IMR-90 (cell line): ENCODE results near the gene SMIM44. TPM values are rescaled to one million over a fixed set of nuclear protein-coding genes. Genes with fewer than 3 reads are reported as not detected.

Experiments used
- CTCF ChIP-seq: conservative IDR thresholded peaks from 2 replicates; pipeline ENCODE4 v1.5.1; 2012; ENCODE audit warnings: mild to moderate bottlenecking, low read depth, low read length, improper control_type of control experiment
- MXI1 ChIP-seq: IDR thresholded peaks from 2 replicates; pipeline ENCODE4 v1.6.1; 2012; ENCODE audit warnings: low read depth, mild to moderate bottlenecking, low read length, moderate library complexity, borderline replicate concordance
- SMC3 ChIP-seq: fragments of 150-350 bp; IDR thresholded peaks from 2 replicates; pipeline ENCODE4 v1.6.1; 2016; ENCODE audit warnings: low read depth, mild to moderate bottlenecking, antibody characterized with exemption, low read length, moderate library complexity
- polyA plus RNA-seq, 3 experiments: library from polyadenylated mRNA; depleted of rRNA; stranded (reverse); fragments of >200 nt; gene quantifications; 2 replicates each; pipeline ENCODE4 v1.2.3, GENCODE V29; 2012; ENCODE audit warnings: low replicate concordance in 1 of 3
- total RNA-seq: library from RNA; depleted of rRNA; stranded (reverse); fragments of >200 nt; gene quantifications from 2 replicates; pipeline ENCODE4 v1.2.3, GENCODE V29; 2012

SMIM44 gene
- total and polyA plus RNA-seq, 2 of the 4 experiments (the other 2 are of a cell fraction) = not detected

GRCh38 chr19:3496392-3497273 is 13.4 kb upstream of the SMIM44 start (continued):
- TF ChIP-seq SMC3 (no peak), CTCF (no peak), MXI1 (no peak)
